B cell (primary cell): Measurements from ENCODE around the gene PAQR5. TPM values are rescaled to one million over a fixed set of nuclear protein-coding genes. Genes with fewer than 3 reads are reported as not detected.

ENCODE experiments used
- ATAC-seq: fragments of 200-7000 bp; cut with Tn5 transposase; one replicate; pipeline ENCODE4 v1.10.0; 2021; ENCODE audit warnings: low read depth, mild to moderate bottlenecking, moderate number of reproducible peaks, moderate library complexity
- CTCF ChIA-PET: fragments of 350-600 bp; sonication (Branson Sonifier 250); formaldehyde crosslinking; loops from one replicate; lab custom pipeline; 2021; ENCODE audit warnings: antibody characterized with exemption, inconsistent platforms; lab: Charles Lee
- POLR2A ChIA-PET: fragments of 350-600 bp; sonication (Branson Sonifier 250); formaldehyde crosslinking; loops from one replicate; lab custom pipeline; 2021; ENCODE audit warnings: antibody characterized with exemption; lab: Charles Lee
- DNase-seq: peaks from one replicate; pipeline ENCODE4 v3.0.0; 2013
- H2AFZ ChIP-seq: 2 replicates; pipeline ENCODE4 v1.6.1; 2012; ENCODE audit warnings: mild to moderate bottlenecking, low read depth, low read length; ENCODE audit not compliant: insufficient read depth, poor library complexity, severe bottlenecking
- H3K27ac ChIP-seq, 2 donors: 1 replicate in 1 of 2; 2 replicates in 1 of 2; pipeline ENCODE4 v1.5.1; 2012 to 2013; ENCODE audit warnings: low read length in 2 of 2, mild to moderate bottlenecking in 2 of 2, moderate library complexity in 1 of 2
- H3K27me3 ChIP-seq, 4 experiments: fragments of 200-600 bp in 1 of 4; sonication (generic) in 1 of 4; replicated peaks in 1 of 4; 1 replicate in 2 of 4; 2 replicates in 2 of 4; pipeline versions ENCODE4 v1.6.1 to v1.7.0; 2013 to 2016; ENCODE audit warnings: low read length in 3 of 4, mild to moderate bottlenecking in 2 of 4, mixed read lengths in 1 of 4, moderate library complexity in 1 of 4; ENCODE audit not compliant: insufficient read depth in 4 of 4, control insufficient read depth in 3 of 4; ENCODE audit errors: control extremely low read depth in 1 of 4
- H3K36me3 ChIP-seq, 2 experiments: replicated peaks in 1 of 2; 1 replicate in 1 of 2; 2 replicates in 1 of 2; pipeline versions ENCODE4 v1.6.1 to v1.7.1; 2013; ENCODE audit warnings: low read length in 1 of 2; ENCODE audit not compliant: insufficient read depth in 2 of 2, control insufficient read depth in 1 of 2; ENCODE audit errors: control extremely low read depth in 1 of 2, extremely low read depth in 1 of 2
- H3K4me1 ChIP-seq, 2 donors: fragments of 200-600 bp in 1 of 2; sonication (generic) in 1 of 2; 1 replicate in 1 of 2; 2 replicates in 1 of 2; pipeline versions ENCODE4 v1.5.1 to v1.6.1; 2013 to 2017; ENCODE audit warnings: low read length in 2 of 2; ENCODE audit not compliant: control insufficient read depth in 2 of 2, insufficient read depth in 2 of 2
- H3K4me2 ChIP-seq: replicated peaks from 2 replicates; pipeline ENCODE3; 2012; ENCODE audit warnings: mild to moderate bottlenecking, low read depth, low read length; ENCODE audit not compliant: poor library complexity, severe bottlenecking
- H3K4me3 ChIP-seq, 5 experiments: fragments of 200-600 bp in 1 of 5; sonication (generic) in 1 of 5; 1 replicate in 3 of 5; 2 replicates in 2 of 5; pipeline versions ENCODE4 v1.5.1 to v1.7.0; 2011 to 2016; ENCODE audit warnings: low read length in 4 of 5, mild to moderate bottlenecking in 4 of 5, low read depth in 2 of 5, control low read depth in 1 of 5, moderate library complexity in 1 of 5; ENCODE audit not compliant: insufficient read depth in 1 of 5; ENCODE audit errors: control extremely low read depth in 1 of 5, extremely low read depth in 1 of 5
- H3K79me2 ChIP-seq: fragments of 200-600 bp; sonication (generic); one replicate; pipeline ENCODE4 v1.6.0; 2016; ENCODE audit warnings: low read length; ENCODE audit not compliant: control insufficient read depth, insufficient read depth
- H3K9ac ChIP-seq: fragments of 200-600 bp; sonication (generic); 2 replicates; pipeline ENCODE4 v1.6.1; 2017; ENCODE audit warnings: mild to moderate bottlenecking, low read length, moderate library complexity
- H3K9me3 ChIP-seq, 3 donors: one replicate each; pipeline versions ENCODE4 v1.6.1 to v1.7.1; 2013; ENCODE audit warnings: low read length in 2 of 3; ENCODE audit not compliant: control insufficient read depth in 2 of 3, insufficient read depth in 1 of 3; ENCODE audit errors: control extremely low read depth in 1 of 3
- H4K20me1 ChIP-seq: 2 replicates; pipeline ENCODE4 v1.6.0; 2012; ENCODE audit warnings: mild to moderate bottlenecking, low read length; ENCODE audit not compliant: insufficient read depth, control insufficient read depth, poor library complexity, severe bottlenecking
- H3K27ac Mint-ChIP-seq: one replicate; pipeline ENCODE4 v1.8.0; 2021; ENCODE audit warnings: mixed read lengths
- H3K27me3 Mint-ChIP-seq: one replicate; pipeline ENCODE4 v1.8.0; 2021; ENCODE audit warnings: mixed read lengths
- H3K4me1 Mint-ChIP-seq: one replicate; pipeline ENCODE4 v1.8.0; 2021; ENCODE audit warnings: mixed read lengths
- H3K4me3 Mint-ChIP-seq: one replicate; pipeline ENCODE4 v1.8.0; 2021; ENCODE audit warnings: mixed read lengths
- H3K9me3 Mint-ChIP-seq: one replicate; pipeline ENCODE4 v1.8.0; 2022; ENCODE audit warnings: mixed read lengths; ENCODE audit not compliant: insufficient read depth
- CTCF ChIP-seq: fragments of 200-600 bp; IDR thresholded peaks from one replicate; pipeline ENCODE4 v1.8.0; 2022; ENCODE audit warnings: antibody characterized with exemption, mild to moderate bottlenecking
- EZH2 ChIP-seq: IDR thresholded peaks from 2 replicates; pipeline ENCODE4 v1.6.1; 2012; ENCODE audit warnings: borderline replicate concordance, low read depth, mild to moderate bottlenecking, moderate library complexity, low read length; ENCODE audit not compliant: insufficient read depth, poor library complexity, severe bottlenecking
- WGBS: methylation state at CpG from one replicate; pipeline ENCODE4 v1.1.5; 2013; ENCODE audit warnings: missing lambda C conversion rate; ENCODE audit not compliant: insufficient coverage; 5-methylcytosine and 5-hydroxymethylcytosine counted together
- intact Hi-C: fragments of 100-400 bp; cut with micrococcal nuclease; formaldehyde crosslinking; loops from one replicate; pipeline ENCODE4 v1.10.0; 2022
- polyA plus RNA-seq: library from polyadenylated mRNA; depleted of rRNA; stranded (reverse); fragments of >200 nt; gene quantifications from 2 replicates; pipeline ENCODE4 v1.2.3, GENCODE V29; 2012
- total RNA-seq, 2 donors: library from RNA; stranded (reverse); fragments of 120-200 nt in 1 of 2; gene quantifications; 1 replicate in 1 of 2; 2 replicates in 1 of 2; pipeline versions ENCODE4 v1.2.3 to v1.2.4, GENCODE V29; 2013 to 2022

Gene PAQR5
- total and polyA plus RNA-seq, 2 donors (not counting 1 experiment from before 2014, with no cell fraction given), result not detected

DNA sequence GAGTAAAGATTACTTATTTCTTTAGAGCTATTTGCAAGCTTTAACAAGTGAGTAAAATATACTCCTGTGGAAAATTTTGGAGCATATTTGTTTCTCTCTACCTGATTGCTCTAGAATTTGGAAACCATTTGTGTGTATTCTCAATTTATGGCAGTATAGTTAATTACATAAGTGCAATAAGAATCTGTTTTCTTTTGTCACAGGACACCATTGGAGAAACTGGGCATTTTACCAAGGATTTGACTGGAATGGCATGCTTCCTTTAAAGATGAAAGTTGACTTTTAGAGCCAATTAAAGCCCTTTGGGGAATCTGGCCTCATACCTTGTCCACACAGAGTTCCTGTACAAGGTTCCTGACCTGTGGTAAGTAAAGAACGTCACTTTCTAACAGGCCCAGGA lies 38.4 kb downstream of the PAQR5 start:
- Histone ChIP-seq H2AFZ (no peak overlapping the region), H3K36me3 (no peaks in the 10 kb centered on the region), H4K20me1 (no peaks in the 10 kb centered on the region), H3K4me1 (no peaks in the 10 kb centered on the region), H3K79me2 (no peaks in the 10 kb centered on the region), H3K27ac (no peak overlapping the region), H3K27me3 (no peaks in the 10 kb centered on the region), H3K4me3 (no peak overlapping the region), H3K9ac (no peak overlapping the region), H3K9me3 (peaks cover 0 to 2% (median 0%) of the 10 kb centered on the region in 3 donors), H3K4me2 (no peak overlapping the region)
- peaks cover 8% of the 10 kb centered on the region for H3K27me3 Mint-ChIP-seq
- ATAC-seq, result no peak
- ChIA-PET CTCF (no interaction called here), POLR2A (no interaction called here)
- TF ChIP-seq EZH2 (no peak), CTCF (no peak)
- no peaks in the 10 kb centered on the region for H3K4me1 Mint-ChIP-seq
- H3K4me3 Mint-ChIP-seq, result no peak overlapping the region
- H3K27ac Mint-ChIP-seq, result no peak overlapping the region
- intact Hi-C loops, result no loop called here
- DNase-seq, result no peak
- peaks cover 2% of the 10 kb centered on the region for H3K9me3 Mint-ChIP-seq
- 100% methylated on average over 1 of the region's 1 CpG for WGBS

DNA sequence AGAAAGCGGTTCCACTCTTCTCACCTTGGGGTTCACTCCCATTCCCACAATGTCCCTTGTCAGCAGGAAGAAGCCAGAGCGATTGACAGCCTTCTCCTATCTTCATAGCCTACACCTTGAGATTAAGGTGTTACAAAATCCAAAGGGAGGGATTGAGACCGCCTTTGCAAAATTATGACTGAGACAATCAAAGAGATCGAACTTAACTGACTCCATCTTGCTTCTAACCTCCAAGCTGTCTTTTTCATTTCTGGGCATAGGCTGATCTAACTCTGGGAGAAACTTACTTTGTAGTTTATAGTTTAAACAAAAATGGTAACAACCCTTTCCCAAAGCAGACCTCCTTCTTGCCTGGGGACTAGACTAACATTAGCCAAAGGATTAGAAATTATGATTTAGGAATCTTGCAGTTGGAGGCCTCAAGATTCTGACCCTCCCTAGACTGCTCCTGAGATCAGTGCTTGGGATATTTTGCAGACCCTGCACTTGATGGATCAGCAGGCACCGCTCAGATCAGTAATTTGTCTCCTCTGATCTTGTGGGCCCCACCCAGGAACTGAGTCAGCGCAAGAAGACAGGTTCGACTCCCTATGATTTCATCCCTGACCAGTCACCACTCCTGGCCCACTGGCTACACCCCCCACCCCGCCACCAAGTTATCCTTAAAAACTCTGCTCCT lies 40.0 kb downstream of the PAQR5 start:
- no peak overlapping the region for H3K4me2 ChIP-seq
- intact Hi-C loops, result no loop called here

More for the DNA sequence above, 40.0 kb downstream of the PAQR5 start:
- Histone ChIP-seq H4K20me1 (no peaks in the 10 kb centered on the region), H3K9me3 (peaks cover 0 to 2% (median 0%) of the 10 kb centered on the region in 3 donors), H2AFZ (no peak overlapping the region), H3K36me3 (no peaks in the 10 kb centered on the region), H3K4me1 (no peaks in the 10 kb centered on the region), H3K4me3 (no peak overlapping the region), H3K27ac (no peak overlapping the region), H3K9ac (no peak overlapping the region), H3K27me3 (no peaks in the 10 kb centered on the region), H3K79me2 (no peaks in the 10 kb centered on the region)
- ChIA-PET CTCF (no interaction called here), POLR2A (no interaction called here)
- Mint-ChIP-seq H3K27ac (no peak overlapping the region), H3K4me3 (no peak overlapping the region), H3K4me1 (no peaks in the 10 kb centered on the region), H3K27me3 (peaks cover 11% of the 10 kb centered on the region), H3K9me3 (peaks cover 2% of the 10 kb centered on the region)
- no peak for ATAC-seq
- no peak for TF ChIP-seq CTCF
- no peak for TF ChIP-seq EZH2
- WGBS, result 100% methylated on average over 1 of the region's 8 CpGs
- no peak for DNase-seq
